K562 (cell line): ENCODE measurements around the gene AFDN. TPM values are rescaled to one million over a fixed set of nuclear protein-coding genes. Genes with fewer than 3 reads are reported as not detected.

ENCODE experiments used
- CAMTA2 ChIP-seq: fragments of 250-450 bp; sonication (Bioruptor Pico); conservative IDR thresholded peaks from 2 replicates; pipeline ENCODE4 v1.5.1; 2022
- CBFA2T2 ChIP-seq: fragments of 450-650 bp; conservative IDR thresholded peaks from 2 replicates; pipeline ENCODE4 v1.6.1; 2017; ENCODE audit warnings: mild to moderate bottlenecking
- CEBPG ChIP-seq, 3 experiments: fragments of 200-800 bp in 1 of 3; sonication (Bioruptor generic) in 1 of 3; sonication (generic) in 1 of 3; formaldehyde crosslinking in 1 of 3; IDR thresholded peaks in 2 of 3; conservative IDR thresholded peaks in 1 of 3; 2 replicates each; pipeline versions ENCODE4 v1.6.1 to v1.8.0; 2016 to 2022; ENCODE audit warnings: missing compliant biosample characterization in 2 of 3, missing genetic modification characterization in 2 of 3, mild to moderate bottlenecking in 1 of 3, missing genetic modification reagents in 1 of 3
- EGR1 ChIP-seq: fragments of 450-650 bp; conservative IDR thresholded peaks from 2 replicates; pipeline ENCODE4 v1.6.1; 2017; ENCODE audit warnings: mild to moderate bottlenecking
- GATAD2B ChIP-seq: fragments of 450-650 bp; IDR thresholded peaks from 2 replicates; pipeline ENCODE4 v1.6.1; 2017; ENCODE audit warnings: mild to moderate bottlenecking, borderline replicate concordance
- HDAC8 ChIP-seq: fragments of 450-650 bp; IDR thresholded peaks from 2 replicates; pipeline ENCODE4 v1.6.1; 2016; ENCODE audit warnings: mild to moderate bottlenecking, missing genetic modification characterization, moderate library complexity, missing compliant biosample characterization
- ILK ChIP-seq: fragments of 450-650 bp; IDR thresholded peaks from 2 replicates; pipeline ENCODE4 v1.6.1; 2016; ENCODE audit warnings: missing genetic modification characterization, low read depth, mild to moderate bottlenecking, missing compliant biosample characterization, moderate library complexity, borderline replicate concordance
- L3MBTL2 ChIP-seq: fragments of 450-650 bp; IDR thresholded peaks from 2 replicates; pipeline ENCODE4 v1.6.1; 2016; ENCODE audit warnings: mild to moderate bottlenecking, moderate library complexity
- MAFK ChIP-seq: IDR thresholded peaks from 2 replicates; pipeline ENCODE4 v1.6.1; 2011; ENCODE audit warnings: low read length, improper control_type of control experiment
- MTA3 ChIP-seq: fragments of 450-650 bp; formaldehyde crosslinking; IDR thresholded peaks from 2 replicates; pipeline ENCODE4 v1.6.1; 2017; ENCODE audit warnings: mild to moderate bottlenecking, borderline replicate concordance
- PHB ChIP-seq: fragments of 250-450 bp; sonication (Bioruptor Pico); IDR thresholded peaks from 2 replicates; pipeline ENCODE4 v1.5.0; 2021
- SUPT5H ChIP-seq: fragments of 450-650 bp; IDR thresholded peaks from 2 replicates; pipeline ENCODE4 v1.6.1; 2016
- ZNF551 ChIP-seq: fragments of 250-450 bp; sonication (Bioruptor Pico); IDR thresholded peaks from 2 replicates; pipeline ENCODE4 v1.5.0; 2021; ENCODE audit warnings: mild to moderate bottlenecking, moderate library complexity
- polyA plus RNA-seq, 8 experiments: library from polyadenylated mRNA; depleted of rRNA in 4 of 8; stranded (reverse) in 5 of 8; unstranded in 3 of 8; fragments of >200 nt; fragmentation: Nextera tagmentation in 2 of 8; fragmentation: Illumina TruSeq in 1 of 8; extraction: Ambion mirVana in 2 of 8; extraction: Trizol in 1 of 8; gene quantifications; 2 replicates each; pipeline versions ENCODE4 v1.2.1 to v1.2.3, GENCODE V29; 2011 to 2014; ENCODE audit warnings: inconsistent platforms in 1 of 8, missing spikeins in 1 of 8
- total RNA-seq, 7 experiments: library from RNA; depleted of rRNA in 6 of 7; stranded (reverse); fragments of >200 nt in 6 of 7; fragmentation: Illumina TruSeq in 2 of 7; extraction: Trizol in 2 of 7; gene quantifications; 2 replicates each; pipeline versions ENCODE4 v1.2.1 to v1.2.3, GENCODE V29; 2011 to 2021; ENCODE audit warnings: low replicate concordance in 1 of 7
- TF ChIP-seq, protein P1 (sequence below): fragments of 250-450 bp; sonication (Bioruptor Pico); IDR thresholded peaks from 2 replicates; pipeline ENCODE4 v1.8.0; 2021; ENCODE audit warnings: moderate library complexity, mild to moderate bottlenecking, inconsistent platforms
- TF ChIP-seq, protein P2 (sequence below): sonication (generic); formaldehyde crosslinking; IDR thresholded peaks from 2 replicates; pipeline ENCODE4 v1.4.0; 2020; ENCODE audit warnings: mild to moderate bottlenecking, missing genetic modification reagents
- TF ChIP-seq, protein P3 (sequence below): fragments of 450-650 bp; IDR thresholded peaks from 2 replicates; pipeline ENCODE4 v1.6.1; 2017; ENCODE audit warnings: antibody characterized with exemption, mild to moderate bottlenecking
- TF ChIP-seq, protein P4 (sequence below): fragments of 250-450 bp; sonication (Bioruptor Pico); IDR thresholded peaks from 2 replicates; pipeline ENCODE4 v1.4.0; 2020; ENCODE audit warnings: mild to moderate bottlenecking, moderate library complexity, borderline replicate concordance
- TF ChIP-seq, protein P5 (sequence below): conservative IDR thresholded peaks from 2 replicates; pipeline ENCODE4 v1.6.1; 2011; ENCODE audit warnings: low read depth, mild to moderate bottlenecking, low read length; ENCODE audit not compliant: control insufficient read depth

AFDN gene
- total and polyA plus RNA-seq, 9 of the 15 experiments (the other 6 are each of a cell fraction or from before 2014, with no cell fraction given), result 7.2 to 129 (median 105) TPM

DNA sequence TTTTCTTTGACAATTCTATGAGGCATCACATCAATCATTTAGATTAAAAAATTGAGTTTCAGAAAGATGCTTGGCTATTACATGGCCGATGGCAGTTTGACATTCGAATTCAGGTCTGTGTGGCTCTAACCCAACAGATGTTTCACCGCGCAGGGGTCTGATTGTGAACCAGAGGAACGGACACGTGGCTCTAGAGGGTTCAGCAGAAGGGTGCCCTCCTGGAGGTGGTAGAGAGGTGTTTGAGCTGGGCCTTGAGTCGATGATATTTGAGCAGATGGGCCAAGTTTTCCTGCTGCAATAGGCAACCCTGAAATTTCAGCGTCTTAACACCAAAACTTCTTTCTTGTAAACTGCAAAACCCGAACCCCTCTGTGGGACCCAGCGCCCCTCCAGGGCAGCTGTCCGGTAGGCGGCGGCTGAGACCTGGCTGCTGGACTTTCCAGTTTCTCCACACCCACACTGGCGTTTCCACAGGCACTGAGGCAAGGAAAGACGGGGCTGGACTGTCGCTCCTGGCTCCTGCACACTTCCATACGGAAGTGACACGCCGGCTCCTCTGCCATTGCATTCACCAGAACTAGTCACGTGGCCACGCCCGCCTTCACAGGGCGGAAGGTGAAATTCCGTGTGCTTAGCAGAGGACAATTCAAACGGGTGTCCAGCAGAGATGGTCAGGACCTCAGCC, 11.3 kb upstream of the AFDN start (continued):
- TF ChIP-seq CEBPG (CRISPR knock-in tag; IDR thresholded peaks at IDR 0.05) (no peak), CEBPG (tag; conservative IDR thresholded peaks at IDR 0.05 in 1 of 2, IDR thresholded peaks at IDR 0.05 in 1 of 2) (no peak), SUPT5H (peak; percentile 33; the same call in 1 of the 2 replicates), EGR1 (no peak), ZNF551 (CRISPR knock-in tag) (no peak), MAFK (no peak), PHB (CRISPR knock-in tag) (no peak), HDAC8 (tag) (no peak), GATAD2B (no peak), L3MBTL2 (peak; percentile 55; the same call in 1 of the 2 replicates), CBFA2T2 (peak; percentile 45), CAMTA2 (CRISPR knock-in tag) (no peak), ILK (no peak), MTA3 (0 out of 2 replicates have a peak, but pooled peaks have one; percentile 17)
- TF ChIP-seq, protein P1, sequence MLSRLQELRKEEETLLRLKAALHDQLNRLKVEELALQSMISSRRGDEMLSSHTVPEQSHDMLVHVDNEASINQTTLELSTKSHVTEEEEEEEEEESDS (CRISPR knock-in tag), result no peak
- TF ChIP-seq, protein P2, sequence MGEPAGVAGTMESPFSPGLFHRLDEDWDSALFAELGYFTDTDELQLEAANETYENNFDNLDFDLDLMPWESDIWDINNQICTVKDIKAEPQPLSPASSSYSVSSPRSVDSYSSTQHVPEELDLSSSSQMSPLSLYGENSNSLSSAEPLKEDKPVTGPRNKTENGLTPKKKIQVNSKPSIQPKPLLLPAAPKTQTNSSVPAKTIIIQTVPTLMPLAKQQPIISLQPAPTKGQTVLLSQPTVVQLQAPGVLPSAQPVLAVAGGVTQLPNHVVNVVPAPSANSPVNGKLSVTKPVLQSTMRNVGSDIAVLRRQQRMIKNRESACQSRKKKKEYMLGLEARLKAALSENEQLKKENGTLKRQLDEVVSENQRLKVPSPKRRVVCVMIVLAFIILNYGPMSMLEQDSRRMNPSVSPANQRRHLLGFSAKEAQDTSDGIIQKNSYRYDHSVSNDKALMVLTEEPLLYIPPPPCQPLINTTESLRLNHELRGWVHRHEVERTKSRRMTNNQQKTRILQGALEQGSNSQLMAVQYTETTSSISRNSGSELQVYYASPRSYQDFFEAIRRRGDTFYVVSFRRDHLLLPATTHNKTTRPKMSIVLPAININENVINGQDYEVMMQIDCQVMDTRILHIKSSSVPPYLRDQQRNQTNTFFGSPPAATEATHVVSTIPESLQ (CRISPR knock-in tag), result no peak
- TF ChIP-seq, protein P3, sequence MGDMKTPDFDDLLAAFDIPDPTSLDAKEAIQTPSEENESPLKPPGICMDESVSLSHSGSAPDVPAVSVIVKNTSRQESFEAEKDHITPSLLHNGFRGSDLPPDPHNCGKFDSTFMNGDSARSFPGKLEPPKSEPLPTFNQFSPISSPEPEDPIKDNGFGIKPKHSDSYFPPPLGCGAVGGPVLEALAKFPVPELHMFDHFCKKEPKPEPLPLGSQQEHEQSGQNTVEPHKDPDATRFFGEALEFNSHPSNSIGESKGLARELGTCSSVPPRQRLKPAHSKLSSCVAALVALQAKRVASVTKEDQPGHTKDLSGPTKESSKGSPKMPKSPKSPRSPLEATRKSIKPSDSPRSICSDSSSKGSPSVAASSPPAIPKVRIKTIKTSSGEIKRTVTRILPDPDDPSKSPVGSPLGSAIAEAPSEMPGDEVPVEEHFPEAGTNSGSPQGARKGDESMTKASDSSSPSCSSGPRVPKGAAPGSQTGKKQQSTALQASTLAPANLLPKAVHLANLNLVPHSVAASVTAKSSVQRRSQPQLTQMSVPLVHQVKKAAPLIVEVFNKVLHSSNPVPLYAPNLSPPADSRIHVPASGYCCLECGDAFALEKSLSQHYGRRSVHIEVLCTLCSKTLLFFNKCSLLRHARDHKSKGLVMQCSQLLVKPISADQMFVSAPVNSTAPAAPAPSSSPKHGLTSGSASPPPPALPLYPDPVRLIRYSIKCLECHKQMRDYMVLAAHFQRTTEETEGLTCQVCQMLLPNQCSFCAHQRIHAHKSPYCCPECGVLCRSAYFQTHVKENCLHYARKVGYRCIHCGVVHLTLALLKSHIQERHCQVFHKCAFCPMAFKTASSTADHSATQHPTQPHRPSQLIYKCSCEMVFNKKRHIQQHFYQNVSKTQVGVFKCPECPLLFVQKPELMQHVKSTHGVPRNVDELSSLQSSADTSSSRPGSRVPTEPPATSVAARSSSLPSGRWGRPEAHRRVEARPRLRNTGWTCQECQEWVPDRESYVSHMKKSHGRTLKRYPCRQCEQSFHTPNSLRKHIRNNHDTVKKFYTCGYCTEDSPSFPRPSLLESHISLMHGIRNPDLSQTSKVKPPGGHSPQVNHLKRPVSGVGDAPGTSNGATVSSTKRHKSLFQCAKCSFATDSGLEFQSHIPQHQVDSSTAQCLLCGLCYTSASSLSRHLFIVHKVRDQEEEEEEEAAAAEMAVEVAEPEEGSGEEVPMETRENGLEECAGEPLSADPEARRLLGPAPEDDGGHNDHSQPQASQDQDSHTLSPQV, result 0 out of 2 replicates have a peak, but pooled peaks have one; percentile 35
- TF ChIP-seq, protein P4, sequence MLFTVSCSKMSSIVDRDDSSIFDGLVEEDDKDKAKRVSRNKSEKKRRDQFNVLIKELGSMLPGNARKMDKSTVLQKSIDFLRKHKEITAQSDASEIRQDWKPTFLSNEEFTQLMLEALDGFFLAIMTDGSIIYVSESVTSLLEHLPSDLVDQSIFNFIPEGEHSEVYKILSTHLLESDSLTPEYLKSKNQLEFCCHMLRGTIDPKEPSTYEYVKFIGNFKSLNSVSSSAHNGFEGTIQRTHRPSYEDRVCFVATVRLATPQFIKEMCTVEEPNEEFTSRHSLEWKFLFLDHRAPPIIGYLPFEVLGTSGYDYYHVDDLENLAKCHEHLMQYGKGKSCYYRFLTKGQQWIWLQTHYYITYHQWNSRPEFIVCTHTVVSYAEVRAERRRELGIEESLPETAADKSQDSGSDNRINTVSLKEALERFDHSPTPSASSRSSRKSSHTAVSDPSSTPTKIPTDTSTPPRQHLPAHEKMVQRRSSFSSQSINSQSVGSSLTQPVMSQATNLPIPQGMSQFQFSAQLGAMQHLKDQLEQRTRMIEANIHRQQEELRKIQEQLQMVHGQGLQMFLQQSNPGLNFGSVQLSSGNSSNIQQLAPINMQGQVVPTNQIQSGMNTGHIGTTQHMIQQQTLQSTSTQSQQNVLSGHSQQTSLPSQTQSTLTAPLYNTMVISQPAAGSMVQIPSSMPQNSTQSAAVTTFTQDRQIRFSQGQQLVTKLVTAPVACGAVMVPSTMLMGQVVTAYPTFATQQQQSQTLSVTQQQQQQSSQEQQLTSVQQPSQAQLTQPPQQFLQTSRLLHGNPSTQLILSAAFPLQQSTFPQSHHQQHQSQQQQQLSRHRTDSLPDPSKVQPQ, result no peak
- TF ChIP-seq, protein P5, sequence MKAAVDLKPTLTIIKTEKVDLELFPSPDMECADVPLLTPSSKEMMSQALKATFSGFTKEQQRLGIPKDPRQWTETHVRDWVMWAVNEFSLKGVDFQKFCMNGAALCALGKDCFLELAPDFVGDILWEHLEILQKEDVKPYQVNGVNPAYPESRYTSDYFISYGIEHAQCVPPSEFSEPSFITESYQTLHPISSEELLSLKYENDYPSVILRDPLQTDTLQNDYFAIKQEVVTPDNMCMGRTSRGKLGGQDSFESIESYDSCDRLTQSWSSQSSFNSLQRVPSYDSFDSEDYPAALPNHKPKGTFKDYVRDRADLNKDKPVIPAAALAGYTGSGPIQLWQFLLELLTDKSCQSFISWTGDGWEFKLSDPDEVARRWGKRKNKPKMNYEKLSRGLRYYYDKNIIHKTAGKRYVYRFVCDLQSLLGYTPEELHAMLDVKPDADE, result no peak
